Measurements from ENCODE around the gene MAOB. TPM values are rescaled to one million over a fixed set of nuclear protein-coding genes. Genes with fewer than 3 reads are reported as not detected.

Gene MAOB
- total RNA-seq, 1 experiment from 2014 or later: not detected

- no peak for DNase-seq (ENCODE audit: low read depth)
Measured at GRCh38 chrX:43717161-43717560, 165.1 kb downstream of the MAOB start.

- no peak for DNase-seq (ENCODE audit: low read depth)
Measured at GRCh38 chrX:43716696-43717095, 165.6 kb downstream of the MAOB start.

Other genes starting within 250 kb of the MAOB start
- gene MAOA, start 226.2 kb downstream of the MAOB start, total RNA-seq (2014; rRNA removed): 4.6 and 5.0 TPM in 2 replicates
- gene NDP, start 90.9 kb upstream of the MAOB start, total RNA-seq (2014; rRNA removed): 1.1 and 1.8 TPM in 2 replicates

All from LHCN-M2 (cell line).